BJ (cell line): ENCODE results near the gene KIF26B. TPM values are rescaled to one million over a fixed set of nuclear protein-coding genes. Genes with fewer than 3 reads are reported as not detected.

ENCODE experiments used
- CTCF ChIA-PET: fragments of 350-600 bp; formaldehyde crosslinking; extraction: SDS; loops from one replicate; lab custom pipeline; 2021; ENCODE audit warnings: antibody characterized with exemption, inconsistent platforms; lab: Yijun Ruan, JAX
- POLR2A ChIA-PET: fragments of 300-600 bp; sonication (Branson Sonifier 250); formaldehyde crosslinking; extraction: SDS; loops from one replicate; lab custom pipeline; 2021; ENCODE audit warnings: antibody characterized with exemption; lab: Charles Lee
- DNase-seq: peaks from one replicate; pipeline ENCODE4 v3.0.0-alpha.2; 2011; ENCODE audit warnings: low read depth
- H3K27me3 ChIP-seq: 2 replicates; pipeline ENCODE4 v1.6.0; 2011; ENCODE audit warnings: low read length; ENCODE audit not compliant: control insufficient read depth, insufficient read depth
- H3K36me3 ChIP-seq: 2 replicates; pipeline ENCODE4 v1.5.1; 2011; ENCODE audit warnings: low read length; ENCODE audit not compliant: control insufficient read depth, insufficient read depth
- H3K4me3 ChIP-seq: 2 replicates; pipeline ENCODE4 v1.5.1; 2011; ENCODE audit warnings: low read depth, mild to moderate bottlenecking, control low read depth, low read length
- CTCF ChIP-seq: IDR thresholded peaks from 2 replicates; pipeline ENCODE4 v1.5.1; 2011; ENCODE audit warnings: low read depth, mild to moderate bottlenecking, control low read depth, inconsistent platforms, low read length, moderate library complexity; ENCODE audit not compliant: insufficient read depth
- polyA plus RNA-seq: library from polyadenylated mRNA; depleted of rRNA; stranded (reverse); fragments of >200 nt; gene quantifications from 2 replicates; pipeline ENCODE4 v1.2.3, GENCODE V29; 2011

Gene KIF26B
- polyA plus RNA-seq, 1 experiment = 2.8 TPM

- POLR2A ChIA-PET = no interaction called here
- CTCF ChIA-PET = interaction anchor here (0.8 kb wide), 1 partner anchor 32 kb away, joined by 3 read pairs; no protein-coding TSS in a partner anchor
- no peaks in the 10 kb centered on the region for H3K27me3 ChIP-seq
- no peak overlapping the region for H3K4me3 ChIP-seq
- TF ChIP-seq CTCF = no peak
- DNase-seq = no peak
- no peaks in the 10 kb centered on the region for H3K36me3 ChIP-seq
These were observed 593.5 kb downstream of the KIF26B start for GRCh38 chr1:245748240-245748639.

- Histone ChIP-seq H3K27me3 (no peaks in the 10 kb centered on the region), H3K4me3 (no peak overlapping the region), H3K36me3 (no peaks in the 10 kb centered on the region)
- TF ChIP-seq CTCF = no peak
- POLR2A ChIA-PET = no interaction called here
- CTCF ChIA-PET = interaction anchor here (0.8 kb wide), 1 partner anchor 33 kb away, joined by 3 read pairs; no protein-coding TSS in a partner anchor
- no peak for DNase-seq
These were observed 593.9 kb downstream of the KIF26B start for GRCh38 chr1:245748646-245749045.

- CTCF ChIA-PET = no interaction called here
- no peaks in the 10 kb centered on the region for H3K36me3 ChIP-seq
- DNase-seq = no peak
- TF ChIP-seq CTCF = no peak
- POLR2A ChIA-PET = no interaction called here
- H3K27me3 ChIP-seq = no peaks in the 10 kb centered on the region
- no peak overlapping the region for H3K4me3 ChIP-seq
These were observed 594.3 kb downstream of the KIF26B start for GRCh38 chr1:245749053-245749452.

- CTCF ChIA-PET = interaction anchor here (1.1 kb wide), 1 partner anchor 39 kb away, joined by 4 read pairs; no protein-coding TSS in a partner anchor
These were observed 595.5 kb downstream of the KIF26B start for GRCh38 chr1:245750261-245750660.

GRCh38 chr1:245751116-245751515 lies 596.3 kb downstream of the KIF26B start:
- peak; percentile 56 for DNase-seq
- no peaks in the 10 kb centered on the region for H3K27me3 ChIP-seq
- H3K4me3 ChIP-seq = no peak overlapping the region
- no peak for TF ChIP-seq CTCF
- POLR2A ChIA-PET = interaction anchor here (0.5 to 0.8 kb wide), 2 partner anchors 50 to 219 kb away, joined by 3 to 4 read pairs; no protein-coding TSS in a partner anchor
- H3K36me3 ChIP-seq = no peaks in the 10 kb centered on the region
- CTCF ChIA-PET = interaction anchor here (0.8 to 1.1 kb wide), 2 partner anchors 28 to 40 kb away, joined by 3 to 4 read pairs; no protein-coding TSS in a partner anchor

More at GRCh38 chr1:245750261-245750660, 595.5 kb downstream of the KIF26B start:
- no peak for TF ChIP-seq CTCF
- H3K27me3 ChIP-seq = no peaks in the 10 kb centered on the region
- no peak for DNase-seq
- H3K36me3 ChIP-seq = no peaks in the 10 kb centered on the region
- no peak overlapping the region for H3K4me3 ChIP-seq
- POLR2A ChIA-PET = no interaction called here
